Stimulated activated CD8-positive, alpha-beta memory T cell treated with anti-CD3 and anti-CD28 coated beads, Interleukin-7, amount 100 ng/mL, for 4 hours (primary cell): Measurements from ENCODE around the gene B4GAT1.

Experiments
- DNase-seq, 2 donors: peaks; one replicate each; pipeline ENCODE4 v3.0.0-alpha.2; 2020; ENCODE audit warnings: low read depth in 2 of 2

B4GAT1 gene

GRCh38 chr11:66336234-66337102, 11.0 kb downstream of the B4GAT1 start, which contains the start of gene RIN1:
RIN1 (minus strand) TSS chr11:66336434; CDS start chr11:66336402, 32 bp downstream.
- peak; percentile 48 to 68 for DNase-seq

DNA sequence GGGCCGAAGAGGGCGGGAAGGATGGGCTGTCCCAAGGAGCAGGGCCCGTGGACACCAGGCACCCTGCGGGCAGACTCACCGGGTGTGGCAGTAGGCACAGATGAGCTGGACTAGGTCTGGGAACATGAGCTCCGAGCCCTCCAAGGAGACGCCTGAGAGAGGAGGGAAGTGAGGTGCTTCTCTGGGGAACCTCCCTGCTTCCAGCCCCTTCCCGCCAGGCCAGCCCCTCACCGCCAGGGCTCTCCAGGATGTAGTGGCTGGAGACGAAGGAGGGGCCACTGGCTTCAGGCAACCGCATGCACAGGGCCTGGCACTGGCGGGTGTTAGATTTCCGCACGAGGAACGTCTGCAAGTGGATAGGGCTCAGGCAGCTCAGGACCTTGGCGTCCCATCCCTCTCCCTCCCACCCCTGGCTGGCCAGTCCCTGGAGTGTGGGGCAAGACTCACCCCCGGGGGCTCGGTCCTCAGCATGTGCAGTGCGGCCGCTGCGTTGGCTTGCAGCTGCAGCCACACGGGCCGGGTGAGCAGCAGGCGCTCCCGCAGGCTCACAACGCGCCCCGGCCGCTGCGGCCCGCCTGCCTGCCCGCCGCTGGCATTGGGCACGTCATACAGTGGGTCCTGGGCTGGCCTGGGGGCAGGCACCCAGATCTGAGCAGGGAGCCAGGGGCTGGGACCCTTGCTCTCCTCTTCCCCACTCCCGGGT, 11.7 kb downstream of the B4GAT1 start:
- no peak for DNase-seq

DNA sequence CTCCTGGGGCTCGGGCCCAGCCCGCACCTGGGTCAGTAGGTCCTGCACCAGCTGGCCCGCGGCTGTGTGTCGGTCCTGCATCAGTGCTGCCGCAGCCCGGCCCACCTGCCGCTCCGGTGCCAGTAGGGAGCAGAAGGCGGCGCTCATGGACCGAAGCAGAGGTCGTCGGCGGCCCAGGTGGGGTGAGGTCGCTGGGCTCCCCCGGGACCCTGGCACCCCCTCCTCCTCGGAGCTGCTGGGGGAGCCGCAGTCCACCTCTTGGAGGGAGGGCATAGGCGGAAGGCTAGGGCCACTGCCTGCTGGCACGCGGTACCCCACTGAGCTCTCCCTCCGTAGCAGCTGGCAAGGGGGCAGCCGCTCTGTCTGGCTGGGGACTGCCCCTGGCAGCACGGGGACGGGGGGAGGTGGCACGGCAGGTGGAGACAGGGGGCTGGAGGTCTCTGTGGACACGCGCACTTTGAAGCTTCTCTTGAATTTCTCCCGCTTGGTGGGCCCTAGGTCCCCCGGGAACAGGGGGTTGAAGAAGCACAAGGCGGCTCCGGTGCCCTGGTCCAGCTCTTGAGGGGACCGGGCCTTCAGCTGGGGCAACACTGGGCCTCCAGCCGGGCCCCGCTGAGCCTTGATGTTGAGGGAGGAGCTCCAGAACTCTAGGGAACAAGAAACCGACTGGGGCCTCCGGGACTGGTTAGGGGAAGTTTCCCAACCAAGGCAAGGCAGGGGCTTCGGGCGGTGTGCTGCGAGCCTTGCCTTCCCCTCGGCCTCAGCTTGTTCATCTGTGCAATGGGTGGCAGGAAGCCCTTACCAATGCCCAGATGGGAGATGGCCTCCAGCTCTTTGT, 12.6 kb downstream of the B4GAT1 start:
- DNase-seq = no peak

GRCh38 chr11:66333896-66334604, 13.4 kb downstream of the B4GAT1 start:
- DNase-seq = no peak

DNA sequence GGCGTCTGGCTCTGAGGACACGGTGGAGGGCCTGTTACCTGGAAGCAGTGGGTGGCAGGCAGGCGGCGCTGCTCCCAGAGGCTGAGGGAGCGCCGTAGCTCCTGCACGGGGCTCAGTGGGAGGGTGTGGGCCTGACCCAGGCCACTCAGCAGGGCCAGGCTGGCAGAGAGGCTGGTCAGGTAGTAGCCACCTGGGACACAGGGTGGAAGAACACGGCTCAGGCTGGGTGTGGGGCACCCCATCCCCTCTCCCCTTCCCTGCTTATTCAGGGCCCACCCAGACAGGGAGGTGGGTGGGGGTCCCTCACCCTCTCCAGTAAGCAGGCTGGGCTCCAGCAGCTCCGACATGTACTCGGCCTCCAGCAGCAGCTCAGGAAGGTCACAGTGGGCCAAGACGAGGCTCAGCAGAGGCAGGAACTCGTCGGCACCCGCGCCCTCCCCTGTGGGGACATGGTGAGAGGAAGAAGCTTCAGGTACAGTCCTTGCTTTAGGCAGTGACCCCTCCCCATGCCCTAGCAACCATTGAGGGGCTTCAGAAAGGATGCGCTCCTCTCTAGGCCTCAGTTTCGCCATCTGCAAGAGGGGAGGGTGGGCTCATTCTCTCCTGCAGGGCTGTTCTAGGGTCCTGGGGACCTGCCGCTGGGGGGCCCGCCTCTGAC, 14.1 kb downstream of the B4GAT1 start:
- no peak for DNase-seq

DNA sequence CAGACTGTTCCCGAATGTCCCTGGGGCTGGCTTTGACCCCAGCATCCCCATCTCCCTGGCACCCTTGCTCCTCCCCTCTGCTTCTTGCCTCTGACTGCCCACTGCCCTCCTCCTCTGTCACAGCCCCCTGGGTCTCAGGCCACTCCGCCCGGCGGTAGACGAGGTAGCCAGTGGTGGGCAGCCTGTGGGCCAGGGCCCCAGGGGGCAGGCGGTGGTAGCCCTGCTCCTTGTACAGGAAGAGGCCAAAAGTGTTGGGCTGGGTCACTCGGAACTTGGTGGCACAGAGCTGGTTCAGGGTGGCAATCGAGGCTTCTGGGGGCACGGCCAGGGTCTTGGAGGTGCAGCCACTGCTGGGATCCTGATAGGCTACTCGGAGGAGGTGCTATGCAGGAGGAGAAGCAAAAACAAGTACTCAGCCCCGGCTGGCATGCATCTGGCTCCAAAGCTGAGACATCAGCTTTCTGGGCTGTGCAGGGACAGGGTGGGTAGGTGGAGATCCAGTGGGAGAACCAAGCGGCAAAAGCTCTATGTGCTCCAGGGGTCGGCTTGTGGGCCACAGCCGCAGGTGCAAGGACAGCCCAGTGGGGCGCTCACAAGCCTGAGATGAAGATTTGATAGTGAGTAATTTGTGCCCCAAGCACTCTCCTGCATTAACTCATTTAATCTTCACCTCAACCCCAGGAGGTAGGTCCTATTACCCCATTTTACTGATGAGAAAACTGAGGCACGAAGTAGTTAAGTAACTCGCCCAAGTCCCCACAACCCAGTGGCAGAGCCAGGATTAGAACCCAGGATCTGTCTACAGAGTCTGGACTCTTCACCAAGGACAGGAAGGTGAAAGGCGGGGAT, 14.8 kb downstream of the B4GAT1 start:
- no peak for DNase-seq

DNA sequence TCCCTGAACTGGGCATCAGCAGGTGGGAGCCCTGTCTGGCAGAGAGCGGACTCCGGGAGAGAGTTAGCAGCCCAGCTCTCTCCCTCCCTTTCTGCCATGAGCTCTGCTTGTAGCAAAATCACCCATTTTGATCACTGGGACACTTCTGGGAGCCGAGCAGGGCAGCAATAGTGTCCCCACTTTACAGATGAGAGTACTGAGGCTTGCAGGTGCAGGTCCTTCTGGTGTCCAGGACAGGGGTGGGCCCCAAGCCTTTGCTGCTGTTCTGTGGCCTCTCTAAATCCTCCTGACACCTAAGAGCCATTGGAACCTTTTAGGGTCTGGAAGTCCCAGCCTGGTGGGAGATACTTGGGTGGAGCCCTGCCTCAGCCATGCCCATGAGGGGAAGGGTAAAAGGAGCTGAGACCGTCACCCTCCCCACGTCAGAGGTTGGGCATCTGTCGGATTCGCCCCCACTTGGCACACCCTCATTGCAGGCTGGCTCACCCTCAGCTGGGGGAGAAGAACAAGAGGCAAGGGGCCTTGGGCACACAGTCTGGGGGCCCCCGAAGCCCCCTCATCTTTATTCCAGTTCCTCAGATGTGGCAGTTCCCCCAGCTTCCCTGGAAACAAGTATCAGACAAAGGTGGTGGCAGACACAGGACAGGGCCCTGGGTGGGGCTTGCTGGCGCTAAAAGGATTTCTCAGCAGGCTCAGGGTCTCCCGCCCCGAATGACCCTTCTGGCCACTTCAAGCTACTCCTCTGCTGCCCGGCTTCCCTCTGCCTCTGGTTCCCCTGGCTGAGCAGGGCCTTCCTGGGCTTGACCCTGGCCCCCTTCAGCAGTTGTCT, 15.7 kb downstream of the B4GAT1 start:
- DNase-seq = no peak

DNA sequence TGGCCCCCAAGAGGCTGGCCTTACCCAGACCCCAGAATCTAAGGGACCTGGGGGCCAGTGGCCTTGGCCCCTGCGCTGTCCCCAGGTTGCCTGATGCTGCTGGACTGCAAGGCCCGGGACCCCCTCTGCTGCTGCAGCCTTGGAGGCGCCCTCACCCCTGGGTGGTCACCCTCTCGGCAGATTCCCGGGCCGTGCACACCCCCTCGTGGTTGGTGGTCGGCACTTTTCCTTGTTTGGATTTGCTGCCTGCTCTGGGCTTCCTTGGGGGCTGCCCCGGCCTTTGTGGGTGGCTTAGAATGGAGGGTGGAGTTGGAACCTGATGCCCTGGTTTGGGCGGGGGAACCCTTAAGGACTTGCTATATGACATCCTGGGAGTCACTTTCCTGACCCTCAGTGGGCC, 16.5 kb downstream of the B4GAT1 start:
- DNase-seq = no peak

GRCh38 chr11:66329165-66329673, 18.2 kb downstream of the B4GAT1 start:
- no peak for DNase-seq

DNA sequence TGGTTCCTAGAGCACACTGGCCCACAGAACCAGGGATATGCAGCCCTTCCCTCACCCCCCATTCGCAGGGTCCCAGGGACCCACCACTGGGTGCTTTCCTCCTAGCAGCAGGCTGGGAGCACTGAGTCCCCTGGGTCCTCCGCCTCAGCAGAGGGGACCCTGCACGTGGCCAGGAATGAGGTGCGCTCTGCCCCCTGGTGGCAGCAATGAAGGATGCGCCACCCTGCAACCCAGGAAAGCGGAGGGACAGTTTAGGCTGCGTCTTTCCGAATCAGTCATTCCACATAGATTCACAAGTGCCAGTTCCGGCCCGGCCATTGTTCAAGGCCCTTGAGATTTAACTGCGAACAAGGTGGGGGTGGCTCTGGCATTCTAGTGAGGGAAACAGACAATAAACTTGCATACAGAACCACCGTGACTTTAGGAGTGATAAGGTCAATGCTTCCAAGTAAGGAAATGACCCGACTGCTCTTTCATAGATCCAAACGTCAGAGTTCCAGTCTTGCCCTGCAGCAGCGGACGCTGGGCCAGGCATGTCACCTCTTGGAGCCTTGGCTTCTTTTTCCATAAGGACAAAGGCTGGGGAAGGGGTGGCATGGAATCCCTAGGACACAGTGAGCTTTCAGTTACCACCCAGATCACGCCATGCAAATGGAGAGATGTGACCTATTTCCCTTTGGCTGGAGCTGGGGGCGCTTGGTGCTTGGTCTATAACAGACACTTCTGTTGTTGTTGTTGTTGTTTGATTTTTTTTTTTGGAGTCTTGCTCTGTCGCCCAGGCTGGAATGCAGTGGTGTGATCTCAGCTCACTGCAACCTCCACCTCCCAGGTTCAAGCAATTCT, 18.9 kb downstream of the B4GAT1 start:
- peak; percentile 56 to 68 for DNase-seq

DNA sequence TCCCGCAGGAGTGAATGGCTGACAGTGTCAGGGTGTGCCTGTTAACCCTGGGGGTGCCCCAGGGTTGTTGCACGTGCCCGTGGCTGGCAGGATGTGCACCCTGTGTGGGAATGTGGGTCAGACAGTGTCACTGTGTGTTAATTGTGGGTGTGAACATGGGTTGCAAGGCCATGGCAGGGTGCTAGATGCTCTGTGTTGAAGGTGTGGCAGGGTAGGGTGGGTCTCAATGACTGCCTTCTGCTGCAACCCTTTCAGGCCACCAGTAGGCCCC, 19.5 kb downstream of the B4GAT1 start:
- peak; percentile 26 to 32 for DNase-seq

GRCh38 chr11:66327171-66328030, 20.0 kb downstream of the B4GAT1 start:
- DNase-seq = no peak

GRCh38 chr11:66326261-66327111, 20.9 kb downstream of the B4GAT1 start:
- DNase-seq = peak in 1 of 2 donors; percentile 39

DNA sequence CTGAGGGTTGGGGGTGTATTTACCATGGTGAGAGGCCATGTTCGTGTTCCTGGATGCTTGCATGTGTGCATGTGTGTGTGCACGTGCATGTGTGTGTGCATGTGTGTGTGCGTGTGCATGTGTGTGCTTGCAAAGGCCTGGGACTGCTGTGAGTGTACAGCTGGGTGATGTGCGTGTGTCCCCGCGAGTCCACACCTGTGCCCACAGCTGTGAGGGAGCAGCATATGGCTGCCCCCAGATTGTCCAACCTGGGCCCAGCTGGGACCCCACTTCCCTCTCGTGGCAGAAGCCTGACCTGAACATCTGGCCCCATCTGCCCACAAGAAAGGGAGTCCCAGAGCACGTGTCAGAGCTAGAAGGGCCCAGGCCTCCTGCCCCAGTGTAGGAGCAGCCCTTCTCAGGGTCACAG, 22.2 kb downstream of the B4GAT1 start:
- DNase-seq = no peak

- DNase-seq = no peak
Observed at GRCh38 chr11:66324664-66325063, 22.8 kb downstream of the B4GAT1 start.

- DNase-seq = no peak
Observed at GRCh38 chr11:66323684-66324083, 23.7 kb downstream of the B4GAT1 start.
